SU-DHL-6 (cell line): ENCODE measurements around the gene FOXK1.

ENCODE experiments used
- EZH2phosphoT487 ChIP-seq: fragments of 200-600 bp; sonication (generic), shearing (Covaris generic); conservative IDR thresholded peaks from 2 replicates; pipeline ENCODE4 v1.6.1; 2018; ENCODE audit warnings: mild to moderate bottlenecking, antibody characterized with exemption, low read length, moderate library complexity, mixed read lengths
- TF ChIP-seq, protein P1 (sequence below): fragments of 200-600 bp; sonication (generic); IDR thresholded peaks from one replicate; pipeline ENCODE4 v1.5.1; 2017; ENCODE audit warnings: antibody characterized with exemption, mild to moderate bottlenecking, low read length, moderate library complexity; ENCODE audit not compliant: insufficient read depth, poor library complexity, severe bottlenecking

DNA sequence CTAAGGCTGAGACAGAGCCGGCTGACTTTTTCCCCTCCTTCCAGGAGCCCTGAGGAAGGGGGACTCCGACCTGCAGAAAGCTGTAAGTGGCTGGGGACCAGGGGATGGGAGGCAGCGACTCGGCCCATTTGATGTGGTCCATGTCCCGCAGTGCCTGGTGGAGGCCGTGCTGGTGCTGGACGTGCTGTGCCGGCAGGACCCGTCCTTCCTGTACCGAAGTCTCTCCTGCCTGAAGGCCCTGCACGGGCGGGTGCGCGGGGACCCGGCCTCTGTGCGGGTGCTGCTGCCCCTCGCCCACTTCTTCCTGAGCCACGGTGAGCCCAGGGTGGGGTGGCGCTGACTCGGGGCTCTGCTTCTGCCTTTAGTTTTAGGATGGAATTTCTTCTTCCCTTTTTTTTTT is 103.3 kb downstream of the FOXK1 start:
- TF ChIP-seq, protein P1, sequence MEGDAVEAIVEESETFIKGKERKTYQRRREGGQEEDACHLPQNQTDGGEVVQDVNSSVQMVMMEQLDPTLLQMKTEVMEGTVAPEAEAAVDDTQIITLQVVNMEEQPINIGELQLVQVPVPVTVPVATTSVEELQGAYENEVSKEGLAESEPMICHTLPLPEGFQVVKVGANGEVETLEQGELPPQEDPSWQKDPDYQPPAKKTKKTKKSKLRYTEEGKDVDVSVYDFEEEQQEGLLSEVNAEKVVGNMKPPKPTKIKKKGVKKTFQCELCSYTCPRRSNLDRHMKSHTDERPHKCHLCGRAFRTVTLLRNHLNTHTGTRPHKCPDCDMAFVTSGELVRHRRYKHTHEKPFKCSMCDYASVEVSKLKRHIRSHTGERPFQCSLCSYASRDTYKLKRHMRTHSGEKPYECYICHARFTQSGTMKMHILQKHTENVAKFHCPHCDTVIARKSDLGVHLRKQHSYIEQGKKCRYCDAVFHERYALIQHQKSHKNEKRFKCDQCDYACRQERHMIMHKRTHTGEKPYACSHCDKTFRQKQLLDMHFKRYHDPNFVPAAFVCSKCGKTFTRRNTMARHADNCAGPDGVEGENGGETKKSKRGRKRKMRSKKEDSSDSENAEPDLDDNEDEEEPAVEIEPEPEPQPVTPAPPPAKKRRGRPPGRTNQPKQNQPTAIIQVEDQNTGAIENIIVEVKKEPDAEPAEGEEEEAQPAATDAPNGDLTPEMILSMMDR: no peak
- no peak for TF ChIP-seq EZH2phosphoT487
